GM21717 (cell line): Measurements from ENCODE around the gene THUMPD1.
"Not testable (repeated sequence)": the region's sequence is repeated elsewhere in the genome, so short reads cannot be mapped to it uniquely, and the experiment has no call there.

Experiments
- ATAC-seq: cut with Tn5 transposase; IDR thresholded peaks from one replicate; pipeline ENCODE4 v1.9.1; 2021; ENCODE audit warnings: mild to moderate bottlenecking, moderate library complexity; ENCODE audit not compliant: unreplicated experiment

The THUMPD1 gene

GRCh38 chr16:20701692-20702091 is 39.9 kb downstream of the THUMPD1 start:
- not testable (repeated sequence) for ATAC-seq

- ATAC-seq: no peak
These were observed 45.0 kb downstream of the THUMPD1 start for GRCh38 chr16:20696618-20697017.

- no peak for ATAC-seq
These were observed 46.6 kb downstream of the THUMPD1 start for GRCh38 chr16:20695024-20695423.

GRCh38 chr16:20694096-20694495 is 47.5 kb downstream of the THUMPD1 start:
- not testable (repeated sequence) for ATAC-seq

- no peak for ATAC-seq
These were observed 52.0 kb downstream of the THUMPD1 start for GRCh38 chr16:20689668-20690067.

DNA sequence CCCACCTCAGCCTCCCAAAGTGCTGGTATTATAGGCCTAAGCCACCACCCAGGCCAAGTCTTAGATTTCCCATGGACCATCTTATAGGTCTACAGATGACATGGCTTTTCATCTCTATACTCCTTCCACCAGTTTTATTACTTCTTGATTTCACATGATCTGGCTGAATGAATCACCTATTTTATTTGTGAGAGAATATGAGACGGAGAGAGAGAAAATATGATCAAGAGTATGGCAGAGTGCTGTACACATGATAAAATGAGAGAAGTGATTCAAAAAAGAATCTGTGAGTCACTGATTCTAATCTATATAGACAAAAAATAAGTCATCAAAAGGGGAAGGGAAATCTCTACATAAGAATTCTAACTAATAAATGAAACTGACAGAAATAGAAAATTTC is 57.8 kb downstream of the THUMPD1 start:
- ATAC-seq: no peak
